HepG2 (cell line): ENCODE data around the gene PUS3. TPM values are rescaled to one million over a fixed set of nuclear protein-coding genes. Genes with fewer than 3 reads are reported as not detected.

ENCODE experiments used
- ARID2 ChIP-seq: sonication (generic); formaldehyde crosslinking; IDR thresholded peaks from 2 replicates; pipeline ENCODE4 v1.8.1; 2022; ENCODE audit warnings: mild to moderate bottlenecking, missing genetic modification reagents, borderline replicate concordance
- ARID5B ChIP-seq: IDR thresholded peaks from 2 replicates; pipeline ENCODE4 v1.4.0; 2020; ENCODE audit warnings: mild to moderate bottlenecking, missing genetic modification reagents
- GABPA ChIP-seq, 2 experiments: IDR thresholded peaks; 2 replicates each; pipeline ENCODE4 v1.6.1; 2011 to 2016; ENCODE audit warnings: low read depth in 2 of 2, low read length in 1 of 2, missing biosample characterization in 1 of 2, missing genetic modification characterization in 1 of 2
- GATAD2A ChIP-seq: IDR thresholded peaks from 2 replicates; pipeline ENCODE4 v1.6.1; 2016
- HCFC1 ChIP-seq: fragments of 150-350 bp; IDR thresholded peaks from 2 replicates; pipeline ENCODE4 v1.6.1; 2014; ENCODE audit warnings: low read depth, low read length
- HNF1B ChIP-seq: sonication (generic); formaldehyde crosslinking; IDR thresholded peaks from 2 replicates; pipeline ENCODE4 v1.5.1; 2020; ENCODE audit warnings: mild to moderate bottlenecking, moderate library complexity, missing genetic modification reagents
- HNRNPK ChIP-seq: fragments of 200-400 bp; formaldehyde crosslinking; IDR thresholded peaks from 2 replicates; pipeline ENCODE4 v1.6.1; 2018; ENCODE audit warnings: low read length, low read depth, moderate library complexity, mild to moderate bottlenecking; ENCODE audit not compliant: poor library complexity, severe bottlenecking
- KAT8 ChIP-seq: IDR thresholded peaks from 2 replicates; pipeline ENCODE4 v1.6.1; 2016; ENCODE audit warnings: missing genetic modification reagents, missing compliant biosample characterization
- KMT2B ChIP-seq: IDR thresholded peaks from 2 replicates; pipeline ENCODE4 v1.6.1; 2016; ENCODE audit warnings: missing genetic modification reagents, missing compliant biosample characterization
- MEIS1 ChIP-seq: sonication (generic); formaldehyde crosslinking; IDR thresholded peaks from 2 replicates; pipeline ENCODE4 v1.9.0; 2021; ENCODE audit warnings: mild to moderate bottlenecking, missing genetic modification reagents, moderate library complexity, borderline replicate concordance
- PHF8 ChIP-seq: sonication (generic); formaldehyde crosslinking; IDR thresholded peaks from 2 replicates; pipeline ENCODE4 v1.5.0; 2020; ENCODE audit warnings: missing genetic modification reagents
- SNAPC5 ChIP-seq: sonication (generic); formaldehyde crosslinking; IDR thresholded peaks from 2 replicates; pipeline ENCODE4 v1.8.1; 2023; ENCODE audit warnings: mild to moderate bottlenecking, missing genetic modification reagents, borderline replicate concordance
- SRF ChIP-seq: IDR thresholded peaks from 2 replicates; pipeline ENCODE4 v1.6.1; 2011; ENCODE audit warnings: mild to moderate bottlenecking, low read depth, low read length, moderate library complexity
- TBP ChIP-seq: sonication (generic); formaldehyde crosslinking; IDR thresholded peaks from 2 replicates; pipeline ENCODE4 v1.5.0; 2020; ENCODE audit warnings: missing genetic modification reagents
- TBX3 ChIP-seq: fragments of 450-650 bp; IDR thresholded peaks from 2 replicates; pipeline ENCODE4 v1.6.1; 2017; ENCODE audit warnings: antibody characterized with exemption, mild to moderate bottlenecking, inconsistent platforms, borderline replicate concordance
- TGIF2 ChIP-seq: IDR thresholded peaks from 2 replicates; pipeline ENCODE4 v1.6.1; 2016; ENCODE audit warnings: control low read depth, missing compliant biosample characterization
- ZNF335 ChIP-seq: sonication (generic); formaldehyde crosslinking; IDR thresholded peaks from 2 replicates; pipeline ENCODE4 v1.4.0; 2020; ENCODE audit warnings: missing genetic modification reagents
- ZNF513 ChIP-seq: sonication (generic); formaldehyde crosslinking; conservative IDR thresholded peaks from 2 replicates; pipeline ENCODE4 v1.5.0; 2020; ENCODE audit warnings: missing genetic modification reagents
- ZNF800 ChIP-seq: sonication (generic); formaldehyde crosslinking; IDR thresholded peaks from 2 replicates; pipeline ENCODE4 v1.4.0; 2020; ENCODE audit warnings: missing genetic modification reagents
- ZSCAN25 ChIP-seq: sonication (generic); formaldehyde crosslinking; IDR thresholded peaks from 2 replicates; pipeline ENCODE4 v1.8.0; 2022; ENCODE audit warnings: mild to moderate bottlenecking, missing genetic modification reagents
- polyA plus RNA-seq, 8 experiments: library from polyadenylated mRNA; depleted of rRNA in 3 of 8; stranded (reverse) in 7 of 8; unstranded in 1 of 8; fragments of >200 nt; fragmentation: Illumina TruSeq in 4 of 8; extraction: Trizol in 4 of 8; gene quantifications; 2 replicates each; pipeline versions ENCODE4 v1.2.1 to v1.2.3, GENCODE V29; 2011 to 2016; ENCODE audit warnings: low read depth in 4 of 8, missing spikeins in 1 of 8, mixed read lengths in 1 of 8; ENCODE audit not compliant: insufficient read depth in 1 of 8
- total RNA-seq, 5 experiments: library from RNA; depleted of rRNA; stranded (reverse); fragments of >200 nt; fragmentation: Illumina TruSeq; extraction: Trizol; gene quantifications; 2 replicates each; pipeline ENCODE4 v1.2.3, GENCODE V29; 2016; ENCODE audit warnings: low read depth in 1 of 5

Gene PUS3
- total and polyA plus RNA-seq, 2 of the 13 experiments (the other 11 are each of a cell fraction or from before 2014, with no cell fraction given) = 6.0 to 18.2 TPM

GRCh38 chr11:125902927-125903710, at the start of gene PUS3 (continued):
- TF ChIP-seq ZNF800 (CRISPR knock-in tag) = no peak
- peak; percentile 82 for TF ChIP-seq HCFC1
- 0 out of 2 replicates have a peak, but pooled peaks have one; percentile 38 for TF ChIP-seq ZNF513
- no peak for TF ChIP-seq SNAPC5 (CRISPR knock-in tag)
- peak; percentile 76; the same call in 1 of the 2 replicates for TF ChIP-seq HNF1B (CRISPR knock-in tag)
- peak; percentile 50; the same call in 1 of the 2 replicates for TF ChIP-seq TGIF2 (CRISPR knock-in tag)
- TF ChIP-seq ZSCAN25 (CRISPR knock-in tag) = peak; percentile 33; the same call in 1 of the 2 replicates
- TF ChIP-seq TBX3 = no peak
- 0 out of 2 replicates have a peak, but pooled peaks have one; percentile 17 for TF ChIP-seq SRF
- TF ChIP-seq KMT2B (CRISPR knock-in tag) = peak; percentile 88
- peak; percentile 92 for TF ChIP-seq KAT8 (CRISPR knock-in tag)
- no peak for TF ChIP-seq ARID2 (CRISPR knock-in tag)
- 0 out of 2 replicates have a peak, but pooled peaks have one; percentile 11 for TF ChIP-seq ZNF335 (CRISPR knock-in tag)
- no peak for TF ChIP-seq TBP
- no peak for TF ChIP-seq HNRNPK
- 0 out of 2 replicates have a peak, but pooled peaks have one; percentile 12 for TF ChIP-seq ARID5B (CRISPR knock-in tag)
- peak; percentile 68 for TF ChIP-seq PHF8 (CRISPR knock-in tag)
- no peak for TF ChIP-seq GATAD2A
- TF ChIP-seq GABPA (IDR thresholded peaks at IDR 0.05; ENCODE audit: low read depth, low read length) = peak; percentile 63
- TF ChIP-seq GABPA (CRISPR knock-in tag; IDR thresholded peaks at IDR 0.05; ENCODE audit: low read depth) = peak; percentile 93
- TF ChIP-seq MEIS1 = no peak; the same call in 1 of the 2 replicates
